ENCODE measurements around the gene STRA8. TPM values are rescaled to one million over a fixed set of nuclear protein-coding genes. Genes with fewer than 3 reads are reported as not detected.
A peak's percentile ranks its signal among the peaks of the same experiment; 100 is the strongest.

STRA8 gene
- total and polyA plus RNA-seq, 2 of the 13 experiments (the other 11 are each of a cell fraction or from before 2014, with no cell fraction given), result not detected

DNA sequence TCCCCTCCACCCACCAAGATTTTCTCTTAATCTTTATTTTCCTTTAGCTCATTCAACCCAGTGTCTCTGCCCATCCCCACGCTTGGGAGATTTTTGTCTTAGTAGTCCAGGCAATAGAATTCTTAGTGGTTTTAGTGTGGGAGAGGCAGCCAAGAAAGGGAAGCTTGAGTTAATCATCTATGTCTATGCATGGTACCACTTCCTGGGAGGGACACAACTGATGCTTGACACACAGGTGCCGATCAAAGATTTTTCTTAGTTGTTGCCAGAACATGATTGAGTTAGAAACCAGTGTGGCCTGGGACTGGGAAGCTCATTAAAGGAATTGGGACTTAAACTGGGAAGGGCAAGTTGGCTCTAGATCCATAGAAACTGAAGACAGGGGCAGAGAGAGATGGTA, 3.1 kb downstream of the STRA8 start (continued):
- TF ChIP-seq MAFK (conservative IDR thresholded peaks at IDR 0.05 in 1 of 2, IDR thresholded peaks at IDR 0.05 in 1 of 2; ENCODE audit: low read length in 2 of 2), result no peak

DNA sequence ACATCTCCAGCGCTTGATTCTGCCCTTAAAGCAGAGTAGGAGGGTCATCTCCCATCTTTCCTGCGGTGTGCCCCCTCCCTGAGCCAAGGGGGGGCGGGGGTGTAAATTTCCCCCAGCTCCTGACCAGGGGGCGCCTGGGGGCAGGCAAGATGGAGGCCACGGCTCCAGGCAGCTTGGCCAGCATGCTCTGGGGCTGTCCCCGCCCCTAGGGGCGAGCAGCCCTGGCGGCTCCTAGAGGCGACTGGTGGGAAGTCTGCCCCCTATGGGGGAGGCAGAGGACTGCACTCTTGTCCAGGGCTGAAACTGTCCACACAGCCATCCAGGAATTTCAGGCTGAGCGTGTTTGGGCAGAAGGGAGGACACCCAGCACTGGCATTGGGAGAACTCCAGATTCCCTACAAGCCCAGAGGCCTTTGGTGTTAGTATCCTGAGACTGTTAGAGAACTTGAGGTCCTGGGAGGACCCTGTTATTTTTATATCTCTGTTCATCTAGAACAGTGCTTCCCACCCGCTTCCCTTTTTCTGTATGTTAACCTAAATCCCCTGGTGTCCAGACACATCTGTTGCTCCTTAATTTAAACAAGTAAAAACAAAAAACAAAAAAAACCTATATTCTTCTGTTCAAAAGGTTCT, 4.6 kb downstream of the STRA8 start:
- in situ Hi-C loops (cut with HindIII; ENCODE audit: extremely low pct_ligation_motif_present, low pct_unique_long_range_greater_than_20kb), result no loop called here
- no peaks in the 10 kb centered on the region for H3K36me3 ChIP-seq (replicated peaks in 1 of 2; ENCODE audit: control insufficient read depth in 1 of 2, insufficient read depth in 2 of 2, low read length in 2 of 2)
- no peaks in the 10 kb centered on the region for H4K20me1 ChIP-seq (ENCODE audit: insufficient read depth, low read length)
- ATAC-seq, result peak; percentile 89
- intact Hi-C loops (cut with micrococcal nuclease; ENCODE audit: unreplicated experiment), result no loop called here
- H3K4me3 ChIP-seq (replicated peaks in 1 of 3; ENCODE audit: insufficient read depth in 1 of 3, low read depth in 2 of 3, low read length in 3 of 3), result no peak overlapping the region
- FAIRE-seq, result no peak
- CTCF ChIA-PET (ENCODE audit: low intra/inter-chr PET ratio, low total read pairs), result no interaction called here
- DNase-seq (ENCODE audit: low spot score), result no peak
- H3K79me2 ChIP-seq (ENCODE audit: insufficient read depth, low read length), result no peaks in the 10 kb centered on the region
- no peaks in the 10 kb centered on the region for H3K9me3 ChIP-seq (ENCODE audit: low read length)
- H3K4me1 ChIP-seq (ENCODE audit: insufficient read depth, low read length), result peaks cover 12% of the 10 kb centered on the region
- no peak overlapping the region for H3K4me2 ChIP-seq (ENCODE audit: low read depth, low read length)
- H3K27ac ChIP-seq (ENCODE audit: extremely low read length, insufficient read depth, low read length), result no peak overlapping the region
- POLR2A ChIA-PET, result no interaction called here
- no peak overlapping the region for H3K9ac ChIP-seq (ENCODE audit: insufficient read depth, low read depth, low read length)
- no peak overlapping the region for H2AFZ ChIP-seq (ENCODE audit: low read length)
- WGBS (ENCODE audit: low lambda C conversion rate), result 60% methylated on average over 4 of the region's 11 CpGs
- peaks cover 2 to 8% of the 10 kb centered on the region in 2 experiments; a peak in 2 of 5 replicates for H3K27me3 ChIP-seq (ENCODE audit: control insufficient read depth in 1 of 2, insufficient read depth in 2 of 2, low read length in 2 of 2)
- no TSS peak for BruUV-seq (replicated peaks)
- TF ChIP-seq ZSCAN31 (CRISPR knock-in tag; IDR thresholded peaks at IDR 0.05; ENCODE audit: low read depth), result no peak
- no peak for TF ChIP-seq EZH2 (conservative IDR thresholded peaks at IDR 0.05; ENCODE audit: low read depth, low read length)
- TF ChIP-seq SMARCE1 (IDR thresholded peaks at IDR 0.05; ENCODE audit: borderline replicate concordance), result no peak
- no peak for TF ChIP-seq THYN1 (CRISPR knock-in tag; IDR thresholded peaks at IDR 0.05; ENCODE audit: borderline replicate concordance, low read depth)
- TF ChIP-seq POGZ (CRISPR knock-in tag; IDR thresholded peaks at IDR 0.05), result peak; percentile 49
- TF ChIP-seq, protein P1, sequence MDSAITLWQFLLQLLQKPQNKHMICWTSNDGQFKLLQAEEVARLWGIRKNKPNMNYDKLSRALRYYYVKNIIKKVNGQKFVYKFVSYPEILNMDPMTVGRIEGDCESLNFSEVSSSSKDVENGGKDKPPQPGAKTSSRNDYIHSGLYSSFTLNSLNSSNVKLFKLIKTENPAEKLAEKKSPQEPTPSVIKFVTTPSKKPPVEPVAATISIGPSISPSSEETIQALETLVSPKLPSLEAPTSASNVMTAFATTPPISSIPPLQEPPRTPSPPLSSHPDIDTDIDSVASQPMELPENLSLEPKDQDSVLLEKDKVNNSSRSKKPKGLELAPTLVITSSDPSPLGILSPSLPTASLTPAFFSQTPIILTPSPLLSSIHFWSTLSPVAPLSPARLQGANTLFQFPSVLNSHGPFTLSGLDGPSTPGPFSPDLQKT (CRISPR knock-in tag; IDR thresholded peaks at IDR 0.05; ENCODE audit: borderline replicate concordance), result no peak
- no peak for TF ChIP-seq ZNF343 (CRISPR knock-in tag; IDR thresholded peaks at IDR 0.05)
- TF ChIP-seq FOXA3 (CRISPR knock-in tag; IDR thresholded peaks at IDR 0.05), result no peak
- peak; percentile 36; the same call in 1 of the 2 replicates for TF ChIP-seq STAG1 (CRISPR knock-in tag; IDR thresholded peaks at IDR 0.05)
- TF ChIP-seq, protein P2, sequence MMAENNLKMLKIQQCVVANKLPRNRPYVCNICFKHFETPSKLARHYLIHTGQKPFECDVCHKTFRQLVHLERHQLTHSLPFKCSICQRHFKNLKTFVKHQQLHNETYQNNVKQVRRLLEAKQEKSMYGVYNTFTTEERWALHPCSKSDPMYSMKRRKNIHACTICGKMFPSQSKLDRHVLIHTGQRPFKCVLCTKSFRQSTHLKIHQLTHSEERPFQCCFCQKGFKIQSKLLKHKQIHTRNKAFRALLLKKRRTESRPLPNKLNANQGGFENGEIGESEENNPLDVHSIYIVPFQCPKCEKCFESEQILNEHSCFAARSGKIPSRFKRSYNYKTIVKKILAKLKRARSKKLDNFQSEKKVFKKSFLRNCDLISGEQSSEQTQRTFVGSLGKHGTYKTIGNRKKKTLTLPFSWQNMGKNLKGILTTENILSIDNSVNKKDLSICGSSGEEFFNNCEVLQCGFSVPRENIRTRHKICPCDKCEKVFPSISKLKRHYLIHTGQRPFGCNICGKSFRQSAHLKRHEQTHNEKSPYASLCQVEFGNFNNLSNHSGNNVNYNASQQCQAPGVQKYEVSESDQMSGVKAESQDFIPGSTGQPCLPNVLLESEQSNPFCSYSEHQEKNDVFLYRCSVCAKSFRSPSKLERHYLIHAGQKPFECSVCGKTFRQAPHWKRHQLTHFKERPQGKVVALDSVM (CRISPR knock-in tag; IDR thresholded peaks at IDR 0.05), result 0 out of 2 replicates have a peak, but pooled peaks have one; percentile 11
- TF ChIP-seq, protein P3, sequence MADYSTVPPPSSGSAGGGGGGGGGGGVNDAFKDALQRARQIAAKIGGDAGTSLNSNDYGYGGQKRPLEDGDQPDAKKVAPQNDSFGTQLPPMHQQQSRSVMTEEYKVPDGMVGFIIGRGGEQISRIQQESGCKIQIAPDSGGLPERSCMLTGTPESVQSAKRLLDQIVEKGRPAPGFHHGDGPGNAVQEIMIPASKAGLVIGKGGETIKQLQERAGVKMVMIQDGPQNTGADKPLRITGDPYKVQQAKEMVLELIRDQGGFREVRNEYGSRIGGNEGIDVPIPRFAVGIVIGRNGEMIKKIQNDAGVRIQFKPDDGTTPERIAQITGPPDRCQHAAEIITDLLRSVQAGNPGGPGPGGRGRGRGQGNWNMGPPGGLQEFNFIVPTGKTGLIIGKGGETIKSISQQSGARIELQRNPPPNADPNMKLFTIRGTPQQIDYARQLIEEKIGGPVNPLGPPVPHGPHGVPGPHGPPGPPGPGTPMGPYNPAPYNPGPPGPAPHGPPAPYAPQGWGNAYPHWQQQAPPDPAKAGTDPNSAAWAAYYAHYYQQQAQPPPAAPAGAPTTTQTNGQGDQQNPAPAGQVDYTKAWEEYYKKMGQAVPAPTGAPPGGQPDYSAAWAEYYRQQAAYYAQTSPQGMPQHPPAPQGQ (CRISPR knock-in tag; IDR thresholded peaks at IDR 0.05; ENCODE audit: borderline replicate concordance), result no peak
- no peak for TF ChIP-seq ZNF775 (CRISPR knock-in tag; IDR thresholded peaks at IDR 0.05; ENCODE audit: borderline replicate concordance)
- TF ChIP-seq, protein P4, sequence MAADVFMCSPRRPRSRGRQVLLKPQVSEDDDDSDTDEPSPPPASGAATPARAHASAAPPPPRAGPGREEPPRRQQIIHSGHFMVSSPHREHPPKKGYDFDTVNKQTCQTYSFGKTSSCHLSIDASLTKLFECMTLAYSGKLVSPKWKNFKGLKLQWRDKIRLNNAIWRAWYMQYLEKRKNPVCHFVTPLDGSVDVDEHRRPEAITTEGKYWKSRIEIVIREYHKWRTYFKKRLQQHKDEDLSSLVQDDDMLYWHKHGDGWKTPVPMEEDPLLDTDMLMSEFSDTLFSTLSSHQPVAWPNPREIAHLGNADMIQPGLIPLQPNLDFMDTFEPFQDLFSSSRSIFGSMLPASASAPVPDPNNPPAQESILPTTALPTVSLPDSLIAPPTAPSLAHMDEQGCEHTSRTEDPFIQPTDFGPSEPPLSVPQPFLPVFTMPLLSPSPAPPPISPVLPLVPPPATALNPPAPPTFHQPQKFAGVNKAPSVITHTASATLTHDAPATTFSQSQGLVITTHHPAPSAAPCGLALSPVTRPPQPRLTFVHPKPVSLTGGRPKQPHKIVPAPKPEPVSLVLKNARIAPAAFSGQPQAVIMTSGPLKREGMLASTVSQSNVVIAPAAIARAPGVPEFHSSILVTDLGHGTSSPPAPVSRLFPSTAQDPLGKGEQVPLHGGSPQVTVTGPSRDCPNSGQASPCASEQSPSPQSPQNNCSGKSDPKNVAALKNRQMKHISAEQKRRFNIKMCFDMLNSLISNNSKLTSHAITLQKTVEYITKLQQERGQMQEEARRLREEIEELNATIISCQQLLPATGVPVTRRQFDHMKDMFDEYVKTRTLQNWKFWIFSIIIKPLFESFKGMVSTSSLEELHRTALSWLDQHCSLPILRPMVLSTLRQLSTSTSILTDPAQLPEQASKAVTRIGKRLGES (CRISPR knock-in tag; IDR thresholded peaks at IDR 0.05; ENCODE audit: borderline replicate concordance), result no peak
